ENCODE data around the gene MRPL27.

MRPL27 gene

DNA sequence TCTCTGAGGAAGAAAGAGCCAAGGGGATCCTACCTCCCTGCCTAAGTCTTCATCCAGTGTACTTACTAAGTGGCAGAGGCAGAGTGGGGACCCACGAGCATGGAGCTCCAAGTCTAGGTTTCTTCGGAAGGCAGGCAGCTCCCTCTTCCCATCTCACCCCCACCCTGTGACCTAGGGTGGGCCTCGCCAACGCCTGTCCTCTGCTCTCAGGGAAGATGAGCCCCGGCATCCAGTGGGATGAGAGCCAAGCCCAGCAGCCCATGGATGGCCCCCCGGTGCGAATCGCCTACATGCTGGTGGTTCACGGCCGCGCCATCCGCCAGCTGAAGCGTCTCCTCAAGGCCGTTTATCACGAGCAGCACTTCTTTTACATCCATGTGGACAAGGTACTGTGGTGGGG, 18.8 kb downstream of the MRPL27 start:
- TF ChIP-seq, protein P1, sequence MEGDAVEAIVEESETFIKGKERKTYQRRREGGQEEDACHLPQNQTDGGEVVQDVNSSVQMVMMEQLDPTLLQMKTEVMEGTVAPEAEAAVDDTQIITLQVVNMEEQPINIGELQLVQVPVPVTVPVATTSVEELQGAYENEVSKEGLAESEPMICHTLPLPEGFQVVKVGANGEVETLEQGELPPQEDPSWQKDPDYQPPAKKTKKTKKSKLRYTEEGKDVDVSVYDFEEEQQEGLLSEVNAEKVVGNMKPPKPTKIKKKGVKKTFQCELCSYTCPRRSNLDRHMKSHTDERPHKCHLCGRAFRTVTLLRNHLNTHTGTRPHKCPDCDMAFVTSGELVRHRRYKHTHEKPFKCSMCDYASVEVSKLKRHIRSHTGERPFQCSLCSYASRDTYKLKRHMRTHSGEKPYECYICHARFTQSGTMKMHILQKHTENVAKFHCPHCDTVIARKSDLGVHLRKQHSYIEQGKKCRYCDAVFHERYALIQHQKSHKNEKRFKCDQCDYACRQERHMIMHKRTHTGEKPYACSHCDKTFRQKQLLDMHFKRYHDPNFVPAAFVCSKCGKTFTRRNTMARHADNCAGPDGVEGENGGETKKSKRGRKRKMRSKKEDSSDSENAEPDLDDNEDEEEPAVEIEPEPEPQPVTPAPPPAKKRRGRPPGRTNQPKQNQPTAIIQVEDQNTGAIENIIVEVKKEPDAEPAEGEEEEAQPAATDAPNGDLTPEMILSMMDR (IDR thresholded peaks at IDR 0.05; ENCODE audit: low read depth, low read length) = no peak
- no peak for DNase-seq (ENCODE audit: extremely low read depth, low read depth)

DNA sequence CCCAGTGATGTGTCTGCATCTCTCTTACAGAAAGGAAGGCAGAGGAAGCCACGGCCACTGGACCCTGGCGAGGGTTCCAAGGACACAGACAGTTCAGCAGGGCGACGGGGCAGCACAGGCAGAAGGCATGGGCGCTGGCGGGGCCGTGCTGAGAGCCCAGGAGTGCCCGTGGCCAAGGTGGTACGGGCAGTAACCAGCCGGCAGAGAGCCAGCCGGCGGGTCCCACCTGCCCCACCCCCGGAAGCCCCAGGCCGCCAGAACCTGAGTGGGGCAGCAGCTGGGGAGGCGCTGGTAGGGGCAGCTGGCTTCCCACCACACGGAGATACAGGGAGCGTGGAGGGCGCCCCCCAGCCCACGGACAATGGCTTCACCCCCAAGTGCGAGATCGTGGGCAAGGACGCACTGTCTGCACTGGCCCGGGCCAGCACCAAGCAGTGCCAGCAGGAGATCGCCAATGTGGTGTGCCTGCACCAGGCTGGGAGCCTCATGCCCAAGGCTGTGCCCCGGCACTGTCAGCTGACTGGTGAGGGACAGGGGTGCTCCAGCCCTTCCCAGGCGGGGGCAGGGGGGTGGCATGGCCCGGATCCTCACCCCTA, 19.3 kb downstream of the MRPL27 start:
- TF ChIP-seq, protein P1 (IDR thresholded peaks at IDR 0.05; ENCODE audit: low read depth, low read length) = no peak
- DNase-seq (ENCODE audit: extremely low read depth, low read depth) = no peak

DNA sequence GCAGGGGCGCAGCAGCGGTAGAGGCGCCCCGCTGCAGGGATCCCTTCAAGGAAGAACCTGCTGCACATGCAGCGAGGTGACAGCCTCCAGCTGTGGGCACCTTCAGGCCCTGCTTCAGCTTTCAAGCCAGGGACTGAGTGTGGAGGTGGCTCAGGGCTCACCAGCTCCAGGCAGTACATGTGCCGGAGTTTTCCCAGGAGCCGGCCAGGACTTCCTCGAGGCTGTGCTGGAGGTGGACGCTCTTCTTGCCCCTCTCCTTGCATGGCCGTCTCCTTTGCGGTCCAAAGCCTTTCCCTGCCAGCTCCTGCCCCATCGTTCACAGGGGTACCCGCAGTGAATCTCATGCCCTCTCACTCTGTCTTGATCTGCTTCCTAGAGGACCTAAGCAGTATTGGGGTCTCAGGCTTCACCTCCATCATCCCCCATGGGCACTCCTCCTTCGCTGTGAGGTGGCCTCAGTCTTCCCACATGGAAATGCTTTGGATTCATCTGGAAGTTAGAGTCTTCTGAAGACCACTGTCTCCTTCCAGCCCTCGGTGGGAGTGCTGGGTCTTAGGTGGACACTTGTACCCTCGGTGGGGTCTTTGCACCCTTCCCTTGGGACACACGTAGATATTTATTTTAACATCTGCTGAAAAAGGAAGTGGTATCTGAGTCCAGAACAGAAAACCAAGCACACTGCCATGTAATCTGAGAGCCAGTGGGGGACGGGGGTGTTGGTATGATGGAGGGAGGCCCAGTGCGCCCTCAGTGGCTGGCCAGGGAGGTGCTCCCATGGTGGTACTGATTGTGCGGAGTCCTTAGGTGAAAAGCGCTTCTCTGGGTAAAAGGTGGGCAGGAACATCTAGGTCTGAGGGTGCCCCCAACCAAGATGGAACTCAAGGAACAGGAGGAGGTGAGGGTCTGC, 20.0 kb downstream of the MRPL27 start:
- DNase-seq (ENCODE audit: extremely low read depth, low read depth) = no peak
- TF ChIP-seq, protein P1 (IDR thresholded peaks at IDR 0.05; ENCODE audit: low read depth, low read length) = no peak

DNA sequence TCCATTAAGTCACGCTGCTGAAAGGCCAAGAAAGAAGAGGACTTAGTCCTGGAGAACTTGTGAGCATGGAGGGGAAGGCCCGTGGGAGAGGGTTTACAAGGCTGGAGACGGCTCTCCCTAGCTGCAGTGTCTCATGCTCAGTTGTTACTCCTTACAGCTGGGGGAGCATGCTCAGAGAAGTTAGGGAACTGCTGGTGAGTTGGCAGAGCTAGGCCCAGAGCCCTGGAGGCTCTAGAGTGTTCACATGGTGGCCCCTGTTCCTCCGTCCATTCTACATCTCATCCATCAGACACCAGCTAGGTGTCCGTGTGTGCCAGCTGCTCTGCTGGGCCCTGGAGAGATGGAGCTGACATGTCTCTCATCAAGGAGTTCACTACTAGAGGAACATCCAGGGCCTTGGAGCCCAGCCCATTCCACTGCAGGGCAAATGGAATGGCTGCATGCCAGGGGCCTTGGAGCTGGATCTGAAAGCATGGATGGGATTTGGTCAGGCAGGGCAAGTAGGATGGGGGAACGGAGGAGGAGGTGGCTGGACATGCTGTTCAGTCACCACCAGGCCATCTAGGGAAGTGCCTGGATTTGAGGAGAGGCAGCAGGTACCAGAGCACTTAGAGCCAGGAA, 20.8 kb downstream of the MRPL27 start:
- TF ChIP-seq, protein P1 (IDR thresholded peaks at IDR 0.05; ENCODE audit: low read depth, low read length) = no peak

DNA sequence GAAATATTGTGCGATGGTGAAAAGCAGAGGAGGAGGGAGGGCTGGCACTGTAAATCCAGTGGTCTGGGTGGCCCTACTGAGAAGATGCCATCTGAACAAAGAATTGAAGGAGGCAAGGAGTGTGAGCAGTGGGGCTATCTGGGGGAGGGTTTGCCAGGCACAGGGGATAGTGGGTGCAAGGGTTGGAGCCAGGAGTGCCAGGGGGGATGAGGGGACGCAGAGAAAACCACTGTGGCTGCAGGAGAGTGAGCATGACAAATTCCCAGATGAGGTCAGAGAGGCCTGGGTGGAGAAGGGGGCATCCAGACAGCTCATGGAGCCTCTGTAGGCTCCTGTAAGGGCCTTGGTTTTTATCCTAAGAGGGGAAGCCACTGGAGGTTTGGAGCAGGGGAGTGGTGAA, 22.3 kb downstream of the MRPL27 start:
- TF ChIP-seq, protein P1 (IDR thresholded peaks at IDR 0.05; ENCODE audit: low read depth, low read length) = no peak
- no peak for DNase-seq (ENCODE audit: extremely low read depth, low read depth)

More for the DNA sequence above, 20.8 kb downstream of the MRPL27 start:
- DNase-seq (ENCODE audit: extremely low read depth, low read depth) = no peak

DNA sequence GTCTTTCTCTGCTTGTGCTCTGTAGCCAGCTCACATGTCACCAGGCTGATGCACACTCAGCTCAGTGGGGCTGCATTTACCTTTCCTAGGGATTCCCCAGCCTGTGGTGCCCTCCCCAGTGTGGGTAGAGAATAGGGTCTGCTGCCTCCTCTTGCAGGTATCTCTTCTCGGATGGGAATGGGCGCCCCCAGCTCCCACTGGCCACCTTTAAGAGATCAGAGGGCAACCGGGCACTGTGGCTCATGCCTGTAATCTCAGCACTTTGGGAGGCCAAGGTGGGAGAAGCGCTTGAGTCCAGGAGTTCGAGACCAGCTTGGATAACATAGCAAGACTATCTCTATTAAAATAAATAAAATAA, 23.8 kb downstream of the MRPL27 start:
- no peak for DNase-seq (ENCODE audit: extremely low read depth, low read depth)
- TF ChIP-seq, protein P1 (IDR thresholded peaks at IDR 0.05; ENCODE audit: low read depth, low read length) = no peak
